ENCODE data around the gene CCNY.

- TF ChIP-seq CTCF (conservative IDR thresholded peaks at IDR 0.05; ENCODE audit: low read length) (no peak), EZH2phosphoT487 (IDR thresholded peaks at IDR 0.05; ENCODE audit: borderline replicate concordance, low read depth, low read length) (no peak)
Observed at GRCh38 chr10:35492386-35493195, 156.3 kb downstream of the CCNY start.

All from OCI-LY7 (cell line).